ENCODE measurements around the gene STARD3NL.
"Not testable (repeated sequence)": the region's sequence is repeated elsewhere in the genome, so short reads cannot be mapped to it uniquely, and the experiment has no call there.

Gene STARD3NL

DNA sequence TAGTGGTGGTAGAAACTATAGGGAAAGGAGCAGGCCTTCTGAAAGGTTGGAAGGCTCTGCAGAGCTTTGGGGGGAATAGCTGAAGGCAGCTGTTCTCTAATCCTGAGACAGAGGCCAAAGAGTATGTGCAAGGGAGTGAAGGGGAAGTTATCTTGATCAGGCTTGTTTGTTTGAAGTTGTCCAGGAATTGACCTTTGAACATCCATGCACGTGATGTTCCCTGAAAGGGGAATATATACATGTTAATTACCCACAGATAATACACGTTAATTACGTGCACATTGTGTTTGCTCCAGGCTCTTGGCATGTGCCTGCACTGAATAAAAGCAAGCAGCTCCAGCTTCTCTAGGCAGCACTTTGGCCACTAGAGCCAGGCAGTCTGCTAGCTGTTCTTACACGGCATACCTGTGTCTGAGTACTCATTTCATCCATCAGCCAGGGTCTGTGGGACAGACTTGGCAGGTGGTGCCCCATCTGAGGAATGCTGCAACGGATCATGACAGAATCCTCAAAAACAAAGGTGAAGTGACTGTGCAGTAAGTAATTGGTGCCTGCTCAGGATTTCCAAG, 18.0 kb upstream of the STARD3NL start:
- Histone ChIP-seq H3K4me1 (no peaks in the 10 kb centered on the region), H3K27ac (no peak overlapping the region), H4K20me1 (no peaks in the 10 kb centered on the region), H3K4me2 (no peak overlapping the region), H3K9ac (no peak overlapping the region), H3K9me3 (peaks cover 3% of the 10 kb centered on the region; the same call in 1 of the 2 replicates), H3K36me3 (no peaks in the 10 kb centered on the region), H3K27me3 (no peaks in the 10 kb centered on the region), H3K4me3 (no peak overlapping the region)
- no peak for TF ChIP-seq Cebpa-rat (IDR thresholded peaks at IDR 0.05)

DNA sequence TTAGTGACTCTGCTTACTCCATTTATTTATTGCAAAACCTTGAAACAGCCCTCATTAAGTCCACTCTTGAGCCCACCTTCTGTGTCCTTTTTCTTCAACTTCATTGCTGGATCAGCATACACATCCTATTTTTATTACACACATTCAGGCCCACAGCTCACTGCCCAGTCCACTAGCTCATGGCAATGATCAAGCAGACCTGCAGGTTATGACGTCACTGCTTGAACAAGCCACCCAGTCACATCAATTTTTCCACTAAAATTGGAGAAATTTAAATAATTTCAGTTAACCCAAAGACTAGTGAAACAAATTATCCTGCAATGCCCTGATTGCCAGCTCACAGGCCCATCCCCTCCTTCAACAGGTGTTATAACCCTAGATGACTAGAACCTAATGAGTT, 16.0 kb upstream of the STARD3NL start:
- H3K9me3 ChIP-seq: no peaks in the 10 kb centered on the region
- no peak overlapping the region for H3K27ac ChIP-seq
- H3K4me2 ChIP-seq: no peak overlapping the region
- H3K4me3 ChIP-seq: no peak overlapping the region
- H3K27me3 ChIP-seq: no peaks in the 10 kb centered on the region
- TF ChIP-seq Cebpa-rat (IDR thresholded peaks at IDR 0.05): no peak
- no peaks in the 10 kb centered on the region for H4K20me1 ChIP-seq
- no peaks in the 10 kb centered on the region for H3K36me3 ChIP-seq
- no peak overlapping the region for H3K9ac ChIP-seq
- H3K4me1 ChIP-seq: no peaks in the 10 kb centered on the region

DNA sequence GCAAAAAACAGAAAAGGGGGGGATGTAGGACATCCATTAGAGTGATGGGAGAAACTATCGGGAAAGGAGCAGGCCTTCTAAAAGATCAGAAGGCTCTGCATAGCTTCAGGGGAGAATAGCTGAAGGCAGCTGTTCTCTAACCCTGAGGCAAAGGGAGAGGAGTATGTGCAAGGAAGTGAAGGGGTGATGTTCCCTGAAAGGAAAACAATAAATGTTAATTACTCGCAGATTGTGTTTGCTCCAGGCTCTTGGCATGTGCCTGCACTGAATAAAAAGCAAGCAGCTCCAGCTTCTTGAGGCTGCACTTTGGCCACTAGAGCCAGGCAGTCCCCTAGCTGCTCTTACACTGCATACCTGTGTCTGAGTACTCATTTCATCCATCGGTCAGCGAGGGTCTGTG, 14.4 kb upstream of the STARD3NL start:
- no peak overlapping the region for H3K4me2 ChIP-seq
- H4K20me1 ChIP-seq: no peaks in the 10 kb centered on the region
- no peaks in the 10 kb centered on the region for H3K36me3 ChIP-seq
- TF ChIP-seq Cebpa-rat (IDR thresholded peaks at IDR 0.05): no peak
- H3K27me3 ChIP-seq: no peaks in the 10 kb centered on the region
- no peaks in the 10 kb centered on the region for H3K9me3 ChIP-seq
- H3K9ac ChIP-seq: no peak overlapping the region
- H3K27ac ChIP-seq: no peak overlapping the region
- no peak overlapping the region for H3K4me3 ChIP-seq
- no peaks in the 10 kb centered on the region for H3K4me1 ChIP-seq

DNA sequence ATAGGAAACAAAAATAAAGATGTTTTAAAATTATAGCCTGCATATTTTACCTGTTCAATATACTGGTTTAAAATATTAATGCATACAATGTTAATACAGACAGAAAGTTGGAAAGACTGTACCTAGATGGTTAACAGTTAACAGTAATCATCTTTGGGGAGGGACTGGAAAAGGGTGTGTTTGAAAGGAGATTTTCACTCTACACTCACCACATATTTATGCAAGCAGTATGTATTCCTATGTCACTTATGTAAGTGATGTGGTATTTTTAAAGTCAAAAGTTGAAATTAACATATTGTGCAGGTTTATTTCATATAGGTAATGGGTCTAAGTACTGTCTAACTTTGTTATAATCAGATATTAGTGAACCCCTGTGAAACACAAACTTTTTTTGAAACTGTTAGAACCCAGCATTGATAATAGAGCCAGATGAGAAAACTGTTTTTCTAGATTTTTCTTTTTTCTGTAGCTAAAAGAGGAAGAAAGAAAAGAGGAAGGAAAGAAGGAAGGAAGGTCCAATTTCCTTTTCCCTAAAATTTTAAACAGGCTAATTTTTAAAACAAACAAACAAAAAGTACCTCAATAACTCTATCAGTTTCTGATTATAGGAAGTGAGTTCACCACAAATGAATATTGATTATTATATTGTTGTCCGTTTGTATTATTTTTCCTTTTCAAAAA, 9.0 kb upstream of the STARD3NL start:
- Histone ChIP-seq H3K4me1 (peaks cover 5% of the 10 kb centered on the region; the same call in 1 of the 2 replicates), H3K27ac (no peak overlapping the region), H3K36me3 (no peaks in the 10 kb centered on the region), H3K9ac (no peak overlapping the region), H3K4me2 (no peak overlapping the region; the same call in 1 of the 2 replicates), H3K9me3 (no peaks in the 10 kb centered on the region), H3K27me3 (no peaks in the 10 kb centered on the region), H3K4me3 (no peak overlapping the region), H4K20me1 (no peaks in the 10 kb centered on the region)
- no peak for TF ChIP-seq Cebpa-rat (IDR thresholded peaks at IDR 0.05)

DNA sequence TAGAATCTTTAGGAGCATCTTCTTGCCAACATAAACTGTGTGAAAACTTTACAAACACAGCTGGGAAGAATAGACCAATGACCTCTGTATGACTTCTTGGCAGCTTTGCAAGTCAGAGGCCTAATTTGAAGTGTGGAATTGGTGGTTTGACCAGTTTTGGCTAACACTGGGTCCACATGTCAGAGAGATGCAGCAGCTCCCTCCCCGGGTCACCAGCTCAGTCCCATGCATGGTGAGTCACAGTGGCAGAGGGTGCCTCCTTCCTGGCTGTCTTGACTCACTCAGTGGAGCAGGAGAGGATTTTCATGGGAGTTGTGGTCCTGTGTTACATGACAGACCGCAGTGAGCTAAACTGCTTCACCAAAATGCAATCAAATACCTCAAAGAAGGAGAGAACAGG, 8.2 kb upstream of the STARD3NL start:
- H3K27me3 ChIP-seq: no peaks in the 10 kb centered on the region
- no peak overlapping the region for H3K9ac ChIP-seq
- peaks cover 5% of the 10 kb centered on the region; the same call in 1 of the 2 replicates for H3K4me1 ChIP-seq
- H4K20me1 ChIP-seq: no peaks in the 10 kb centered on the region
- no peaks in the 10 kb centered on the region for H3K9me3 ChIP-seq
- no peak overlapping the region for H3K27ac ChIP-seq
- H3K36me3 ChIP-seq: no peaks in the 10 kb centered on the region
- H3K4me3 ChIP-seq: no peak overlapping the region
- TF ChIP-seq Cebpa-rat (IDR thresholded peaks at IDR 0.05): no peak
- H3K4me2 ChIP-seq: no peak overlapping the region

DNA sequence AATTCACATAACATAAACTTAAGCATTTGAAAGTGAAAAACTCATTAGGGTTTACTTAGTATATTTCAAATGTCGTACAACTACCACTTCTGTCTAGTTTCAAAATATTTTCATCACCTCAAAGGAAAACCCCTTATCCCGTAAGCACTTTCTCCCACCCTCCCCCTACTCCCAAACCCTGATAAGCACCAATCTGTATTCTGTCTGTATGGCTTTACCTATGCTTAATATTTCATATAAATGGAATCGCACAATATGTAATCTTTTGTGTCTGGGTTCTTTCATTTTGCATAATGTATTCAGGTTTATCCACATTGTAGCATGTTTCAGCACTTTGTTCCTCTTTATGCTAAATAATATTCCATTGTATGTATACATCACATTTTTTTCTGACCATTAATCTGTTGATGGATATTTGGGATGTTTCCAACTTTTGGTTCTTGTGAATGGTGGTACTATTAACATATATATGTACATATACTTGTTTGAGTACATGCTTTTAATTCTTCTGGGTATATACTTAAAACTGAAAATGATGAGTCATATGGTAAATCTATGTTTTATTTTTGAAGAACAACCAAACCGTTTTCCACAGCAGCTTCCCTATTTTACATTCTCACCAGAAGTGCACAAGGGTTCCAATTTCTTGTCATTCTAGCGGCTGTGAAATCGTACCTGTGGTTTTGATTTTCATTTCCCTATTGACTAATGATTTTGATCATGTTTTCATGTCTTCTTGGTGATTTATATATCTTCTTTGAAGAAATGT, 6.2 kb upstream of the STARD3NL start:
- Histone ChIP-seq H3K27ac (no peak overlapping the region), H4K20me1 (no peaks in the 10 kb centered on the region), H3K4me1 (peaks cover 5% of the 10 kb centered on the region; the same call in 1 of the 2 replicates), H3K4me3 (no peak overlapping the region), H3K9me3 (no peaks in the 10 kb centered on the region), H3K9ac (no peak overlapping the region), H3K4me2 (no peak overlapping the region), H3K36me3 (no peaks in the 10 kb centered on the region), H3K27me3 (no peaks in the 10 kb centered on the region)
- no peak for TF ChIP-seq Cebpa-rat (IDR thresholded peaks at IDR 0.05)

DNA sequence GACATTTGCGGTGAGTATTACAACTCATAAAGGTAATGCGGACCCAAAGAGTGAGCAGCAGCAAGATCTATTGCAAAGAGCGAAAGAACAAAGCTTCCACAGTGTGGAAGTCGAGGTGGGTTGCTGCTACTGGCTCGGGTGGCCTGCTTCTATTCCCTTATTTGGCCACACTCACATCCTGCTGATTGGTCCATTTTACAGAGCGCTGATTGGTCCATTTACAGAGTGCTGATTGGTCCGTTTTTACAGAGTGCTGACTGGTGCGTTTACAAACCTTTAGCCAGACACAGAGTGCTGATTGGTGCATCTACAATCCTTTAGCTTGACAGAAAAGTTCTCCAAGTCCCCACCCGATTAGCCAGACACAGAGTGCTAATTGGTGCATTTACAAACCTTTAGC, 2.5 kb upstream of the STARD3NL start:
- not testable (repeated sequence) for H3K9me3 ChIP-seq, H3K27me3 ChIP-seq, H3K4me3 ChIP-seq

DNA sequence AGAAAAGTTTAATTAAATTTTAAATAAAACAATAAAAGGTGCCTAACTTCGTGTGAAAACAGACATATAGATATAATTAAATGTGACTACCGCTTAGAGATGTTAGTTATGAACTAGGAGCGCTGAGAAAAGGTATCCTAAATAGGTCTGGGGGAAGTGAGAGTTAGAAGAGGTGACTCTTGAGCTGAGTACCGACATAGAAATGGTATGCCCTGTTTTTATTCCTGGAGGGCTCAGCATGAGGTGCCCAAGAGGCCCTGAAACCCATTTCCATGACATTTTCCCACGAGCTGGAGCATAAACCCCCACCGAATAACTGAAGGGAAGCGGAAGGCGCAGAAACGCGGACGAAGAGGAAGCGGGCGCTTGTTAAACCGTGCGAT, 433 bp upstream of the STARD3NL start:
- H3K36me3 ChIP-seq: peaks cover 6% of the 10 kb centered on the region
- H3K27me3 ChIP-seq: no peaks in the 10 kb centered on the region
- peaks cover 20% of the 10 kb centered on the region for H3K4me1 ChIP-seq
- peak overlapping the region; percentile 79 for H3K27ac ChIP-seq
- no peaks in the 10 kb centered on the region for H3K9me3 ChIP-seq
- peak overlapping the region; percentile 94 for H3K4me3 ChIP-seq
- no peak for TF ChIP-seq Cebpa-rat (IDR thresholded peaks at IDR 0.05)
- H3K4me2 ChIP-seq: peak overlapping the region; percentile 80
- peak overlapping the region; percentile 85 for H3K9ac ChIP-seq
- H4K20me1 ChIP-seq: peaks cover 12% of the 10 kb centered on the region; the same call in 1 of the 2 replicates

More for the DNA sequence above, 2.5 kb upstream of the STARD3NL start:
- not testable (repeated sequence) for H3K4me2 ChIP-seq, H3K36me3 ChIP-seq, H3K9ac ChIP-seq, H3K27ac ChIP-seq, H4K20me1 ChIP-seq
- peaks cover 18% of the 10 kb centered on the region for H3K4me1 ChIP-seq

DNA sequence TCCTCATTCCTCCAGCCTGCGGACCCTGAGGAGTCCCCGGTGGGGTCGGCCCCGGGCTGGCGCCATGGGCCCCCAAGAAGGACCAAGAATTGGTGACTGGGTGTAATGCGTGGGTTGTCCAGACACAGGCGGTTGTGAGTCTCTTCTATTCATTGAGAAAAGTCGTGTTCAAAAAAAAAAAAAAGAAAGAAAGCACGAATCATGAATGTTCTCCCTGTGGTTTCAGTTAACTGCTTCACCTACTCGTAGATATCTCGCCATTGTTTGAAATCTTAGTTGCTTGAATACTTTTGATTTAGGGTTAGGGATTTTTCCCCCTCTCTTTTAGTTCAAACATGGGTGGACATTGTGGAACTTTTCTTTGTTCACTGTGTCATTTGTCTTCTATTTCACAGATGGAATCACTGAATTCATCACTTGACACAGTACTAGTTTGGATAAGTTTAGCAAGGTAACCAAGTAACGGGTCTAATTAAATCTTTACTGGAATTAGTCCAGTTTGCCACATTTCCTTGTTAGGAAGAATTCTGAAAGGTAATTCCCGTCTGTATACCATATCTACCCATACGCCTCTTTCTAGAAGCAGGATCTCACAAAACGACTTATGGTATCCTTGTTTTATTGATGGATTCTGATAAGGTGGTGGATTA, 775 bp downstream of the STARD3NL start:
- no peak for TF ChIP-seq Cebpa-rat (IDR thresholded peaks at IDR 0.05)
- Histone ChIP-seq H3K4me3 (peak overlapping the region; percentile 94), H3K27ac (peak overlapping the region; percentile 79), H3K4me1 (peaks cover 20% of the 10 kb centered on the region), H3K4me2 (peak overlapping the region; percentile 85), H3K9me3 (no peaks in the 10 kb centered on the region), H3K9ac (peak overlapping the region; percentile 85), H3K27me3 (no peaks in the 10 kb centered on the region), H3K36me3 (peaks cover 11% of the 10 kb centered on the region), H4K20me1 (peaks cover 13% of the 10 kb centered on the region; the same call in 1 of the 2 replicates)

Data from BLaER1 (cell line).